Body of pancreas (tissue), 4 donors: ENCODE results near the gene KLHL40. TPM values are rescaled to one million over a fixed set of nuclear protein-coding genes. Genes with fewer than 3 reads are reported as not detected.

Source experiments
- ATAC-seq: fragments of 150-250 bp; one replicate; pipeline ENCODE4 v1.9.1; 2016
- DNase-seq, 4 donors: peaks; one replicate each; pipeline ENCODE4 v3.0.0-alpha.2; 2019
- H3K27ac ChIP-seq, 4 donors: fragments of 200-600 bp; sonication (generic); 1 replicate in 3 of 4; 2 replicates in 1 of 4; pipeline versions ENCODE4 v1.5.1 to v1.6.1; 2016 to 2019; ENCODE audit warnings: mild to moderate bottlenecking in 1 of 4, mixed read lengths in 1 of 4, moderate library complexity in 1 of 4
- H3K27me3 ChIP-seq, 2 donors: fragments of 200-600 bp; sonication (generic); one replicate each; pipeline ENCODE4 v1.6.0; 2016; ENCODE audit warnings: mild to moderate bottlenecking in 1 of 2
- H3K36me3 ChIP-seq, 2 donors: fragments of 200-600 bp; sonication (generic); replicated peaks in 1 of 2; 2 replicates each; pipeline ENCODE4 v1.5.1; 2016; ENCODE audit warnings: low read depth in 2 of 2; ENCODE audit not compliant: insufficient read depth in 1 of 2
- H3K4me1 ChIP-seq: fragments of 200-600 bp; sonication (generic); one replicate; pipeline ENCODE4 v1.6.0; 2016
- H3K4me3 ChIP-seq, 2 donors: fragments of 200-600 bp; sonication (generic); 1 replicate in 1 of 2; 2 replicates in 1 of 2; pipeline ENCODE4 v1.5.1; 2016 to 2019
- H3K9me3 ChIP-seq, 3 donors: fragments of 200-600 bp; sonication (generic); 1 replicate in 2 of 3; 2 replicates in 1 of 3; pipeline ENCODE4 v1.5.1; 2016
- CTCF ChIP-seq, 7 experiments: fragments of 450-650 bp in 4 of 7; fragments of 200-600 bp in 3 of 7; sonication (generic) in 3 of 7; IDR thresholded peaks; one replicate each; pipeline ENCODE4 v1.5.1; 2016 to 2019; ENCODE audit warnings: antibody characterized with exemption in 7 of 7
- POLR2A ChIP-seq, 3 donors: fragments of 450-650 bp; IDR thresholded peaks; one replicate each; pipeline ENCODE4 v1.6.1; 2016; ENCODE audit warnings: antibody characterized with exemption in 3 of 3, mild to moderate bottlenecking in 2 of 3
- WGBS, 2 donors: methylation state at CpG; one replicate each; pipeline ENCODE4 v1.1.5; 2017; 5-methylcytosine and 5-hydroxymethylcytosine counted together
- intact Hi-C: fragments of 100-400 bp; cut with DNase I; formaldehyde crosslinking; loops from one replicate; pipeline ENCODE4 v1.15.1; 2023
- total RNA-seq, 2 donors: library from RNA; depleted of rRNA; stranded (reverse); fragments of >200 nt; gene quantifications; one replicate each; pipeline ENCODE4 v1.1.0, GENCODE V29; 2016

KLHL40 gene
- total RNA-seq, 2 donors from 2014 or later, result not detected

- H3K9me3 ChIP-seq, result no peaks in the 10 kb centered on the region
- TF ChIP-seq CTCF (IDR thresholded peaks at IDR 0.05) (no peak), POLR2A (IDR thresholded peaks at IDR 0.05) (no peak)
- no peaks in the 10 kb centered on the region for H3K27me3 ChIP-seq
- no peak overlapping the region for H3K27ac ChIP-seq
- H3K4me3 ChIP-seq, result no peak overlapping the region
- ATAC-seq (no peak), DNase-seq (no peak)
- H3K4me1 ChIP-seq, result no peaks in the 10 kb centered on the region
- 76 to 85% methylated on average over 12 of the region's 12 CpGs for WGBS, 2 donors
- intact Hi-C loops, result loop anchor here (5.0 kb wide), 1 partner anchor 77 kb away; no protein-coding TSS in a partner anchor
- no peaks in the 10 kb centered on the region for H3K36me3 ChIP-seq
Measured at GRCh38 chr3:42739401-42740158, 54.2 kb downstream of the KLHL40 start.

- H3K4me1 ChIP-seq, result peaks cover 22% of the 10 kb centered on the region
- H3K36me3 ChIP-seq, result no peaks in the 10 kb centered on the region
- H3K9me3 ChIP-seq, result no peaks in the 10 kb centered on the region
- intact Hi-C loops, result no loop called here
- H3K27me3 ChIP-seq, result no peaks in the 10 kb centered on the region
- no peak for ATAC-seq
- WGBS, 2 donors, result 67 to 79% methylated on average over 1 to 3 of the region's 3 CpGs
- no peak overlapping the region for H3K4me3 ChIP-seq
- DNase-seq, result no peak
- H3K27ac ChIP-seq, result no peak overlapping the region
- TF ChIP-seq POLR2A (IDR thresholded peaks at IDR 0.05) (no peak), CTCF (IDR thresholded peaks at IDR 0.05) (no peak)
Measured at GRCh38 chr3:42741796-42742195, 56.5 kb downstream of the KLHL40 start.

Other genes with a start within 250 kb of the KLHL40 start
- gene VIPR1, start 182.9 kb upstream of the KLHL40 start, total RNA-seq, result 10 to 100 TPM in 1 of 2 donors, under 1 TPM in 1; 0.99 to 10.6 TPM
- 10 to 100 TPM; 23.1 to 30.9 TPM for gene SEC22C, start 103.6 kb upstream of the KLHL40 start, total RNA-seq
- 1 to 10 TPM; 5.3 to 7.8 TPM for gene SS18L2, start 94.7 kb upstream of the KLHL40 start, total RNA-seq
- 100 to 1,000 TPM; 115 to 128 TPM for gene NKTR, start 84.9 kb upstream of the KLHL40 start, total RNA-seq
- gene ZBTB47, start 31.8 kb upstream of the KLHL40 start, total RNA-seq, result 10 to 100 TPM; 19.7 to 20.4 TPM
- gene HHATL, start 17.3 kb downstream of the KLHL40 start, total RNA-seq, result under 1 TPM in 1 of 2 donors, not detected in 1; 0.26 TPM
- 1 to 10 TPM; 3.9 to 6.3 TPM for gene CCDC13, start 87.7 kb downstream of the KLHL40 start, total RNA-seq
- gene HIGD1A, start 119.0 kb downstream of the KLHL40 start, total RNA-seq, result 10 to 100 TPM; 36.3 to 52.4 TPM
- gene ACKR2, start 123.9 kb downstream of the KLHL40 start, total RNA-seq, result 1 to 10 TPM; 3.3 to 3.4 TPM
- not detected for gene CYP8B1, start 190.3 kb downstream of the KLHL40 start, total RNA-seq
- 1 to 10 TPM; 4.0 to 6.5 TPM for gene ZNF662, start 220.6 kb downstream of the KLHL40 start, total RNA-seq